ENCODE results near the gene ALCAM.
"Not testable (repeated sequence)": the region's sequence is repeated elsewhere in the genome, so short reads cannot be mapped to it uniquely, and the experiment has no call there.

- not testable (repeated sequence) for TF ChIP-seq CTCF (IDR thresholded peaks at IDR 0.05; ENCODE audit: insufficient read depth, low read length); REST (IDR thresholded peaks at IDR 0.05; ENCODE audit: insufficient replicate concordance, low read depth); POLR2AphosphoS5 (IDR thresholded peaks at IDR 0.05; ENCODE audit: low read depth); SPI1 (IDR thresholded peaks at IDR 0.05; ENCODE audit: borderline replicate concordance, low read depth); GABPA (IDR thresholded peaks at IDR 0.05; ENCODE audit: low read depth)
These were observed 236.8 kb downstream of the ALCAM start for GRCh38 chr3:105603516-105603915.
